Ascending aorta (tissue), 2 donors: Measurements from ENCODE around the gene PIP4K2B. TPM values are rescaled to one million over a fixed set of nuclear protein-coding genes. Genes with fewer than 3 reads are reported as not detected.
"Not testable (repeated sequence)": the region's sequence is repeated elsewhere in the genome, so short reads cannot be mapped to it uniquely, and the experiment has no call there.

Experiments used
- DNase-seq, 2 donors: peaks; one replicate each; pipeline ENCODE4 v3.0.0-alpha.2; 2019; ENCODE audit warnings: low spot score in 2 of 2
- H3K27ac ChIP-seq, 2 donors: fragments of 200-600 bp; sonication (generic); one replicate each; pipeline ENCODE4 v1.5.1; 2016 to 2017; ENCODE audit warnings: mild to moderate bottlenecking in 1 of 2
- H3K27me3 ChIP-seq: fragments of 200-600 bp; sonication (generic); one replicate; pipeline ENCODE4 v1.5.1; 2017
- H3K36me3 ChIP-seq, 2 donors: fragments of 200-600 bp; sonication (generic); one replicate each; pipeline ENCODE4 v1.5.1; 2016
- H3K4me1 ChIP-seq, 2 donors: fragments of 200-600 bp; sonication (generic); one replicate each; pipeline ENCODE4 v1.5.1; 2016 to 2017; ENCODE audit warnings: mild to moderate bottlenecking in 1 of 2
- H3K4me3 ChIP-seq, 2 donors: fragments of 200-600 bp; sonication (generic); one replicate each; pipeline ENCODE4 v1.5.1; 2016 to 2017; ENCODE audit warnings: mild to moderate bottlenecking in 1 of 2
- H3K9me3 ChIP-seq, 2 donors: fragments of 200-600 bp; sonication (generic); one replicate each; pipeline ENCODE4 v1.5.1; 2016
- CTCF ChIP-seq, 3 experiments: fragments of 200-600 bp in 2 of 3; fragments of 450-650 bp in 1 of 3; sonication (generic) in 2 of 3; IDR thresholded peaks; one replicate each; pipeline ENCODE4 v1.5.1; 2016 to 2019; ENCODE audit warnings: antibody characterized with exemption in 3 of 3, mild to moderate bottlenecking in 1 of 3, moderate library complexity in 1 of 3
- intact Hi-C: fragments of 100-400 bp; cut with DNase I; formaldehyde crosslinking; loops from one replicate; pipeline ENCODE4 v1.15.1; 2023
- total RNA-seq: library from RNA; depleted of rRNA; stranded (reverse); fragments of >200 nt; gene quantifications from one replicate; pipeline ENCODE4 v1.1.0, GENCODE V29; 2016

PIP4K2B gene
- total RNA-seq, 1 donor from 2014 or later, result 45.0 TPM

DNA sequence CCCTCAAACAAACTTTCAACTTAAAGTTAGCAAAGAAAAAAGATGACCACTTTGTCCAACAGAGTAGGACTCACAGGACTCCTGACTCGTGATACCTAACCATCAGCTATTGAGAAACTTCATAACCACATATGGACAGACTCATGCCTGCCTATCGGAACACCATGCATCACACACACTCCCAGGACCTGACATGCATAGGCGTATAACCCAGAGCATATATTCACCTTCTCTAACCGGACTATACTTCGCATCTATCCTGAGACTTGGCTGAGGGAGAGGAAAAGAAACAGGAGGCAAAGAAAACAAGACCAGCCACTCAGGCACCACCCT is 2.2 kb downstream of the PIP4K2B start:
- Histone ChIP-seq H3K36me3 (peaks cover 6 to 26% of the 10 kb centered on the region in 2 donors), H3K4me3 (peak overlapping the region in 1 of 2 donors; percentile 88), H3K9me3 (no peaks in the 10 kb centered on the region), H3K27ac (peak overlapping the region in 1 of 2 donors; percentile 98), H3K27me3 (no peaks in the 10 kb centered on the region), H3K4me1 (peaks cover 7 to 25% of the 10 kb centered on the region in 2 donors)
- intact Hi-C loops, result loop anchor here (5.0 kb wide), 1 partner anchor 355 kb away; the partner anchor contains the start of gene PLXDC1
- DNase-seq, result no peak
- TF ChIP-seq CTCF (IDR thresholded peaks at IDR 0.05), result no peak

DNA sequence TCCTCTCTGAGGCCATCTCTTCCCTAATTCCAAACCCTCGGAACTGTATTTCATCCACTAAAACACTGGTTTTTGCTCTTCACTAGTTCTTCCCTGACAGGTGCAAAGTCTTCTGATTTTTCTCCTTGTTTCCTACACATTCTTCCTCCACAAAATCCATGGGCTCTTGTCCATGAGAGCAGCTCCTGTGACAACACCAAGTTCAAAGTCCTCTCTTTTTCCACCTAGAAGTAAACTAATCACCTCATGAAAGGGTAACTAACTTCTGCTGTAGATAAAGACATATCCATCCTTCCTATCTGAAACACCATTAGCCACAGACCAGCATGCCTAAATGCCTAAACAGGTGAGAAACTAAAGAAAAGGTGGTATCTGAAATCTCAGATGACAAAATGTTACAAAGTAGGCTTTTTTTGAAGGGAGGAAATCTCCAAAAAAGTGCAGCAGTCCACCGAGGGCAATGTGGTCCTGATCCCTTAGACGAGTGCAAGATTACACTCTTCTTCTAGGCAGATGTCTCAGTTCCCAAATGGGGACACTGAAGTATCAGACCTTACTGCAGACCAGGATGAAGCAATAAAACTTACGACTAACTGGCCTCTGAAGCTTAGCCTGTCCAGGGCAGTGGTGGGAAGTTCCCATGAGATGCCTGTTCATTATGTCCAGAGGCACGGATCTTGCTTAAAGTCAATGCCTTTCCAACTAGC is 2.8 kb downstream of the PIP4K2B start:
- no peak for TF ChIP-seq CTCF (IDR thresholded peaks at IDR 0.05)
- Histone ChIP-seq H3K36me3 (peaks cover 5 to 22% of the 10 kb centered on the region in 2 donors), H3K4me3 (peak overlapping the region in 1 of 2 donors; percentile 88), H3K4me1 (peaks cover 7 to 25% of the 10 kb centered on the region in 2 donors), H3K9me3 (no peaks in the 10 kb centered on the region), H3K27me3 (no peaks in the 10 kb centered on the region), H3K27ac (peak overlapping the region in 1 of 2 donors; percentile 98)
- no peak for DNase-seq
- intact Hi-C loops, result loop anchor here (5.0 kb wide), 1 partner anchor 356 kb away; the partner anchor contains the start of gene PLXDC1

DNA sequence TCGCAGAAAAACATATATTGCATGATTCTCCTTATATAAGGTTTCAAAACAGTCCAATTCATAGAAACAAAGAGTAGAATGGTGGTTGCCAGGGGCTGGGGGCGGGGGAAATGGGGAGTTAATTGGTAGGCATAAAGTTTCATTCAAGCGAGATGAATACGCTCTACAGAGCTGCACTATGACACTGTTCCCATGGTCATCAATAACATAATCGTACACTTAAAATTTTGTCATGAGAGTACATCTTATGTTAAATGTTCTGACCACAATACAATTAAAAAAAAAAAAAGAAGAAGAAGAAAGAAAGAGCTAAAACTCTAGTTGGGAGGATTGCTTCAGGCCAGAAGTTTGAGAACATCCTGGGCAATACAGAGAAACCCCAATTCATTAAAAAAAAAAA is 5.1 kb downstream of the PIP4K2B start:
- no peaks in the 10 kb centered on the region for H3K9me3 ChIP-seq
- peaks cover 7 to 37% of the 10 kb centered on the region in 2 donors for H3K4me1 ChIP-seq
- no peak for DNase-seq
- H3K27me3 ChIP-seq, result no peaks in the 10 kb centered on the region
- no peak overlapping the region for H3K27ac ChIP-seq
- H3K36me3 ChIP-seq, result peaks cover 5 to 16% of the 10 kb centered on the region in 2 donors
- TF ChIP-seq CTCF (IDR thresholded peaks at IDR 0.05), result no peak
- intact Hi-C loops, result no loop called here
- no peak overlapping the region for H3K4me3 ChIP-seq

DNA sequence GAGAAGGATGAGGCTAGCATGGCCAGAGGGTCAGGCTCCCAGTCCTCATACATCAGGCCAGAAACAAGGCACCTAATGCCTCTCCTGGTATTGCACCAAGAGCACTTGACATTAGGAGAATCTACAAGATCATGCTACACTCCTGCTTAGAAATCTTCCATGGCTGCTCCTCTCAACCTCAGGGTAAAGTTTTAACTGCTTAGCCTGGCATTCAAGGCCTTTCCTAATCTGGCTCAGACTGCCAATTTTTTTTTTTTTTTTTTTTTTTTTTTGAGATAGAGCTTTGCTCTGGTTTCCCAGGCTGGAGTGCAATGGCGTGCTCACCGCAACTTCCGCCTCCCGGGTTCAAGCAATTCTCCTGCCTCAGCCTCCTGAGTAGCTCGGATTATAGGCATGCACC is 8.2 kb downstream of the PIP4K2B start:
- intact Hi-C loops, result no loop called here
- Histone ChIP-seq H3K4me3 (no peak overlapping the region), H3K9me3 (no peaks in the 10 kb centered on the region), H3K4me1 (peaks cover 0 to 15% of the 10 kb centered on the region in 2 donors), H3K27ac (no peak overlapping the region), H3K27me3 (no peaks in the 10 kb centered on the region), H3K36me3 (peaks cover 14 to 22% of the 10 kb centered on the region in 2 donors)
- TF ChIP-seq CTCF (IDR thresholded peaks at IDR 0.05), result no peak
- DNase-seq, result no peak

- peaks cover 0 to 12% of the 10 kb centered on the region in 2 donors for H3K4me1 ChIP-seq
- H3K4me3 ChIP-seq, H3K9me3 ChIP-seq, DNase-seq, H3K27ac ChIP-seq, H3K27me3 ChIP-seq, intact Hi-C loops: not testable (repeated sequence)
- peaks cover 22 to 28% of the 10 kb centered on the region in 2 donors for H3K36me3 ChIP-seq
These were observed 9.1 kb downstream of the PIP4K2B start for GRCh38 chr17:38790148-38790707.

DNA sequence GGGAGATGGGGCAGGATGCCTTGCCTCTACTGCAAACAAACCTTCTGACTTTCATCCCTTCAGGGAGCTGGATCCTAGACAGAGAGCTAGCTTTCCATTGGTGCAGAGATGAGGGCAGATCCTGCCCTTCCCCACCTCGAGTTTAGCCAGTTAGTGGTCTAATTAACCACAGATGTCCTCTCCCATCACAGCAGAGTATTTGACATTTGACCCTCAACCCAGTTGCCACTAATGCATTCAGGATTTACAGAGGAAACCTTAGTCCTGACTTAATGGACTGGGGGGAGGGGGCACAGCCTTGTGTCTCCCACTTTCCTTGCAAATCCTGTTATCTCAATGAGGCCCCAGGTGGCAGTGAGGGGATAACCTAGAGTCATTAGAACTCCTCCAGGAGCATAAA is 10.2 kb downstream of the PIP4K2B start:
- H3K27ac ChIP-seq, result no peak overlapping the region
- H3K9me3 ChIP-seq, result no peaks in the 10 kb centered on the region
- peaks cover 32 to 38% of the 10 kb centered on the region in 2 donors for H3K36me3 ChIP-seq
- no peaks in the 10 kb centered on the region for H3K27me3 ChIP-seq
- TF ChIP-seq CTCF (IDR thresholded peaks at IDR 0.05), result no peak
- intact Hi-C loops, result no loop called here
- no peak for DNase-seq
- H3K4me3 ChIP-seq, result no peak overlapping the region
- peaks cover 0 to 12% of the 10 kb centered on the region in 2 donors for H3K4me1 ChIP-seq

DNA sequence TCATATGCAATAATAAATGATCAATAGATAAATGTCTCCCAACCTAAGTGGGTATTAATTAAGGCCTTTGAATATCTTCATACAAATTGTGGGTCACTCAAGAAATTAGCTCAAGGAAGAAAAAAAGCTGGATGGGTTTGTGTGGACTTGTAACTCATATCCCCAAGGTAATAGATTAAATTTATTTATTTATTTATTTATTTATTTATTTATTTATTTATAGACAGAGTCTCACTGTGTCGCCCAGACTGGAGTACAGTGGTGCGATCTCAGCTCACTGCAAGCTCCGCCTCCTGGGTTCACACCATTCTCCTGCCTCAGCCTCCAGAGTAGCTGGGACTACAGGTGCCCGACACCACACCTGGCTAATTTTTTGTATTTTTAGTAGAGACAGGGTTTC is 11.4 kb downstream of the PIP4K2B start:
- DNase-seq, H3K4me3 ChIP-seq, H3K27ac ChIP-seq, H3K9me3 ChIP-seq, intact Hi-C loops, H3K27me3 ChIP-seq: not testable (repeated sequence)
- peaks cover 43% of the 10 kb centered on the region in 2 donors for H3K36me3 ChIP-seq
- peaks cover 0 to 12% of the 10 kb centered on the region in 2 donors for H3K4me1 ChIP-seq
